HG03064 (cell line): ENCODE results near the gene KRT26.
A peak's percentile ranks its signal among the peaks of the same experiment; 100 is the strongest.
"Not testable (repeated sequence)": the region's sequence is repeated elsewhere in the genome, so short reads cannot be mapped to it uniquely, and the experiment has no call there.

Experiments used
- ATAC-seq: cut with Tn5 transposase; IDR thresholded peaks from one replicate; pipeline ENCODE4 v1.9.1; 2021; ENCODE audit warnings: low read depth; ENCODE audit not compliant: unreplicated experiment

Gene KRT26, protein sequence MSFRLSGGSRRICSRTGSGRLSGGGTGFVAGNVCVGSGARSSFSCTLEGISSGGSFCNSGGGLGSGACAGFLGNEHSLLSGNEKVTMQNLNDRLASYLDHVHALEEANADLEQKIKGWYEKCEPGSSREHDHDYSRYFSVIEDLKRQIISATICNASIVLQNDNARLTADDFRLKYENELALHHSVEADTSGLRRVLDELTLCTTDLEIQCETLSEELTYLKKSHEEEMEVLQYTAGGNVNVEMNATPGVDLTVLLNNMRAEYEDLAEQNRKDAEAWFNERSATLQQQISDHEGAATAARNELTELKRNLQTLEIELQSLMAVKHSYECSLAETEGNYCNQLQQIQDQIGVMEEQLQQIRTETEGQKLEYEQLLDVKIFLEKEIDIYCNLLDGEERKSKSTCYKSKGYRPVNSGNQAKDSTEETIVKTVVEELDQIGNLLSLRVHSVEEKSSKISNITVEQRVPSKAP

GRCh38 chr17:40772101-40772500, at the start of gene KRT26:
TSS of gene KRT26 (minus strand) at chr17:40772201. CDS start at chr17:40772113, 88 bp downstream.
- ATAC-seq, result no peak

- ATAC-seq, result no peak
Observed at GRCh38 chr17:40821536-40821935, 49.5 kb upstream of the KRT26 start.

- no peak for ATAC-seq
Observed at GRCh38 chr17:40820228-40820838, 48.3 kb upstream of the KRT26 start.

- ATAC-seq, result no peak
Observed at GRCh38 chr17:40819528-40820125, 47.6 kb upstream of the KRT26 start.

DNA sequence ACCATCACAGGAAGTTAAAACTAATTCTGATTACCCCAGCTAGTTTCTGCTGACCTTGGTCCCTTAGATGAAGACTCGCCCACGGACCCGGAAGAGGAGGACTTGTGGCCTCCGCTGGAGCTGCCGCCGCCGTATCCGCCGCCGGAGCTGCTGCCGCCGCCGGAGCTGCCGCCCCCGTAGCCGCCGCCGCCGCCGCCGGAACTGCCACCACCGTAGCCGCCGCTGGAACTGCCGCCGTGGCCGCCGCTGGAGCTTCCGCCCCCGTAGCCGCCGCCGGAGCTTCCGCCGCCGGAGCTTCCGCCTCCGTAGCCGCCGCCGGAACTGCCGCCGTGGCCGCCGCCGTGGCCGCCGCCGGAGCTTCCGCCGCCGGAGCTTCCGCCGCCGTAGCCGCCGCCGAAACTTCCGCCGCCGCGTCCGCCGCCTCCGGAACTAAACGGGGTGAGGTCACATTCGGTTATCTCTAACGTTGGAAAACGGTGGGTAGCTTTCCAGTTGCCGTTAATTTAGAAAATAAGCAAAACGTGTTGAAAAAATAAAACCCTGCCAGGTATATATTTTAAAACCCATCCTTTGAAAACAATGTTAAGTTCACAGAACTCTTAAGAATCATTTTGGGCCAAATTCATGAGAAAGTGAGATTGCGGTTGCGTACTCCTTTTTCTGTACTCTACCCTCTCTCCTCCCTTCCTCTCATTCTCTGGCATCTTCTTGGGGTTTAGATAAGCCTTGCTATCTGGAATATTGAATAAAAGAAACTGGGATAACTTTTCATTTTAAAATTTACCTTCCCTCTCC, 46.9 kb upstream of the KRT26 start:
- peak; percentile 57 for ATAC-seq

GRCh38 chr17:40818343-40818732, 46.3 kb upstream of the KRT26 start:
- ATAC-seq, result no peak

DNA sequence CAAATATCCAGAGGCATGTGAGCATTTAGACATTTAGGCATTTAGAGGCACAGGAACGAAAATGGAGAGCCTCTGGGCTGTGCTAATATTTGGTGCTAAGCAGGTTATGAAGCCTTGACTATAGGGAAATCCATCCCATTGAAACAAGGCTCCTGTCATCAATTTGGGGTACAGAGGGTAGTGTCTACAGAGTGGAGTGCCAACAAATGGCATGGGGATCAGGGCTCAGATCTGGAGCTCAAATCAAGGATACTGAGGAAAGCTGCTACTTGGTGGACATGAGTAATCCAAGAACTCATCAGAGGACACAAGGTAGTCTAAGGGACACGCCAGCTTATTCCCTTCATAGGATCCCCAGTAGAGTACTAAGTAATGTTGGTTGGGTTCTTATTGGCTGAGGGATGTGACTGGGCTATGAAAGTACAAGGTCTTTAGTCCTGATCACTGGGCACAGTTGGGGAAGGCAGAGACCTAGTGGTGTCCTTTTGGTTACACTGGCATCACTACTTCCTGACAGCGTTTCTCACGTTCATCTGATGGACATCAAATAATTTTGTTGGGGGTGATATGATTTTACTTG, 45.2 kb upstream of the KRT26 start:
- no peak for ATAC-seq

DNA sequence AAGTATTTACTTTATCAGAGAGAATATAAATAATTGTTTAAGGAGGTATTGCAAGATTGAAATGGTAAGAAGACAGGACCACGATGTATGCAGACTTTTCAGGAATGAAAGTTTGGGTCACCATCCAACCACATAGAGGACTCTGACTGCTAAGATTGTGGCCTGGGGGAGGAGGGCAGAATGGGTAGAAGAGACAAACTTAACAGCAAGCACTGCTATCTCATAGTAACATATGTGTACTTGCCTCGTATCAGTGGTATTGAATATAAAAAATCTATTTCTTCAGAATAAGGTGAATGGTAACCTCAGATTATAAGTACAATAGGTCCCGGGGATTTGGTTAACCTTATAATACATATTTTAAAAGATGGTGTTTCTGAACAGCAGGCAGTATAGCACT, 44.6 kb upstream of the KRT26 start:
- ATAC-seq, result no peak

- no peak for ATAC-seq
Observed at GRCh38 chr17:40815381-40815780, 43.4 kb upstream of the KRT26 start.

GRCh38 chr17:40814657-40815056, 42.7 kb upstream of the KRT26 start:
- not testable (repeated sequence) for ATAC-seq

GRCh38 chr17:40813804-40814203, 41.8 kb upstream of the KRT26 start:
- ATAC-seq, result no peak

- no peak for ATAC-seq
Observed at GRCh38 chr17:40812639-40813038, 40.6 kb upstream of the KRT26 start.

DNA sequence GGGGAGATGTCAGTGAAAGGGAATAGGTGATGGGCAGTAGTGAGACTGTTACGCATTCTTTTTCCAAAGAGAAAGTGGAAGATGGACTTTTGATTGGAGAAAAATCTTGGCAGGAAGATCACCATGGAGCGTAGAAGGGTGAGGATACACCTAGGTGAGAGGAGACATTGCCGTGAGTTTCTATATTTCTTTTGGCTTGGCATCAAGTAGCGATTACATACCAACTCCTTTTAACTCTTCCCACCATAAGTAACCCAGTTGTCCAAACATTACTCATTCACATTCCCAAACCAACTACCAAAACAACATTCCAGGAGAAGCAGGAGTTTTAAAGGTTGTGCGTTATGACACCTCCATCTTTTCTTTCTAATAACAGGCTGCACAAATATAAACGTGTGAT, 38.5 kb upstream of the KRT26 start:
- ATAC-seq, result no peak

DNA sequence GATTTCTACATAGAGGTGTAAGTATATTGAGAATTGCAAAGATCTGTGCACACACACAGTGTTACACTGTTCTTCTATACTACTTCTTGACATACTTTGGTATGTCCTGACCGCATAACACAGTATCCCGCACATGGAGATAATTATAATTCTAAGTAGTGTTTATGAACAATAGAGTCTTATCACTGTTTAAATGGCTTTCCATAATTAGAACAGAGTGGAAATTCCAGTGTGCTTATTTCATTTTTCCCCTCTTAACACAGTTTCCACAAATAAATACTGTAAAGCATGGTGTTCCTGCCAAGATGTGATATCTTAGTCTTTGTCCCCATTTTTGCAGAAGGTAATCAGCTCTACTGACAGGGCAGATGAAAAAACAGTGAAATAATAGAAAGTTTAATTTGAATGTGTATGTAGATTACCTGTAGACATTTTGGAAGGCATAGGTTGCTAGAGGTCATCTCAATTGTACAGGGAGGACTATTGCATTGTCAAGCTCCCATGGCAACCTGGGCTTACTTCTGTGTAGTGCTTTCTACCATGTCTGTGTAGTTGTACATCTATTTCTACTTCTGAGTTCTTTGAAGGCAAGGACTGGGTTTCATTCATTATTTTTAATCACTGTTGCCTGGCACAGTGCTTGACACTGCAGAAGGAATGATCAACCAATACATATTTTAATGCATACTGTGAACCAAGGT, 37.9 kb upstream of the KRT26 start:
- ATAC-seq, result no peak

- no peak for ATAC-seq
Observed at GRCh38 chr17:40806131-40806530, 34.1 kb upstream of the KRT26 start.

GRCh38 chr17:40803617-40804082, 31.6 kb upstream of the KRT26 start:
- no peak for ATAC-seq

DNA sequence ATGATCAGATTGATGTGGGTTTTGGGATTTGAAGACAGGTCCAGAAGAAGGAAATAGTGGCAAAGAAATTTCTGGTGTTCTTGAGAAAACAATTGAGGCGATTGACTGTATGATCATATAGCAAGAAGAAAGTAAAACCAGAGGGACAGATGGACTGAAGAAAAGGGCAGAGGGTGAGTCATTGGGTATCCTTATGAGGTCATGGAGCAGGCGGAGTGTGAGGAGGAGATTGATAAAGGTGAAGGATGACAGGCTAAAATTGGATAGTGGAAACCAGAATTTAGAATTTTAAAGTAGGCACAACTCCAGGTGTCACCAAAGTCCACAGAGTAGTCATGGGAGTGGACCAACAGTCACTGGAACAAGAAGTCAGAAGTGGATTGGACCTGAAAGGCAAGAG, 29.2 kb upstream of the KRT26 start:
- ATAC-seq, result no peak

- no peak for ATAC-seq
Observed at GRCh38 chr17:40800381-40800780, 28.4 kb upstream of the KRT26 start.

DNA sequence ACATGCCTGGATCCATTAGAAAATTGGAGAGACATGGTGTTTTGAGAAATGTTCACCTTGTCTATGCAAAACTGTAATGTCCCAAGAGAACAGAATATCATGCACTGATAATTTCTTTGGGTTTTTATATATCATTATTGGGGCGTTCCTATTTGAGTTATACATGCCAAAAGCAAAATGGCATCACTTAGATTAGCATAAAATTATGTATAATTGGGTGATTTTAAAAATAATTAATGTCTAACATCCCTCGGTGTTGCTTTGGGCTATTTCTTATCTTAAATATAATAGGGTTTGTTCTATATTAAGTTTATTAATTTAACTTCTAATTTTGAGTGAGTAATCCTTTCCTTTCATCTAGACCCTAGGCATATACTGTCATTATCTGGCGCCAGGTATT, 27.9 kb upstream of the KRT26 start, which contains the start of gene KRT28:
Gene KRT28, minus strand, starts transcription at position 101 of the 400 bp plus-strand sequence. Its CDS starts 66 bp downstream, at position 35.
- no peak for ATAC-seq

GRCh38 chr17:40796846-40797245, 24.8 kb upstream of the KRT26 start:
- ATAC-seq, result no peak
